ENCODE results near the gene CLCN2. TPM values are rescaled to one million over a fixed set of nuclear protein-coding genes. Genes with fewer than 3 reads are reported as not detected.
A peak's percentile ranks its signal among the peaks of the same experiment; 100 is the strongest.

Gene CLCN2
- total RNA-seq, 1 donor from 2014 or later, result 2.1 TPM

DNA sequence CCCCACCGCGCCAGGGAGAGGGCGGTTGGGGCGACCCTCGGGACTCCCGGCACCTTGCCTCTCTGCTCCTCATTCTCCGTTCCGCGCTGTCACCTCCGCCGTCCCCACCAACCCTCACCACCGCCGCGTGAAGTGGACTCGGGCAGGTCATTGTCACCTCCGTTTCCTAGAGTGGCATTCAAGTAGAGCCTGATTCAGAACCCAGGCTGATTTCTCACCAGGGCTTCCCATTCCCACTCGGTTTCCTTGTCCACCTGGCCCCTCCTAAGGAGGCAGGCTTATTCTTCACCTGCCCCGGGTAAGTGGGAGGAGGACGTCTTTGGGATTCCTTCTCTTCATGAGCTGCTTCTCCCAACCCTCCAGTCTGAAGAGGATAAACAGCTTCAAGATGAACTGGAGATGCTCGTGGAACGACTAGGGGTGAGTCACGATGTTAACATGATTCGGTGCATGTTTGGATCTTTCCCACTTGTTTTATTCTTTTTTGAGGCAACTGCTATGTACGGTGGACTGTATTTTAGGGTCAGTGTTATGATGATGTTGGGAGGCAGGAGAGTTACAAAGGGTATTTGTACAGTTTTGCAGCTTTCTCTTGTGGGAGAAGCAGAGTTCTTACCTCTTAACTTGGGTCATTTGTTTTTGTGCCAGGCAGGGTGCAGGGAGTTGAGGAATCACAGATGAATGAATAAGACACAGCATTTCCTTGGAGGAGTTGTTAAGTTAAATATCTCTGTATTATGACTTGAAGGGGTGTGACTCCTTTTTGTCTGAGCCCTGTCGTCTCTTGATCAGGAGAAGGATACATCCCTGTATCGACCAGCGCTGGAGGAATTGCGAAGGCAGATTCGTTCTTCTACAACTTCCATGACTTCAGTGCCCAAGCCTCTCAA is 61.7 kb downstream of the CLCN2 start:
- peaks cover 29% of the 10 kb centered on the region for H3K36me3 ChIP-seq (ENCODE audit: control insufficient read depth, insufficient read depth, low read length)

DNA sequence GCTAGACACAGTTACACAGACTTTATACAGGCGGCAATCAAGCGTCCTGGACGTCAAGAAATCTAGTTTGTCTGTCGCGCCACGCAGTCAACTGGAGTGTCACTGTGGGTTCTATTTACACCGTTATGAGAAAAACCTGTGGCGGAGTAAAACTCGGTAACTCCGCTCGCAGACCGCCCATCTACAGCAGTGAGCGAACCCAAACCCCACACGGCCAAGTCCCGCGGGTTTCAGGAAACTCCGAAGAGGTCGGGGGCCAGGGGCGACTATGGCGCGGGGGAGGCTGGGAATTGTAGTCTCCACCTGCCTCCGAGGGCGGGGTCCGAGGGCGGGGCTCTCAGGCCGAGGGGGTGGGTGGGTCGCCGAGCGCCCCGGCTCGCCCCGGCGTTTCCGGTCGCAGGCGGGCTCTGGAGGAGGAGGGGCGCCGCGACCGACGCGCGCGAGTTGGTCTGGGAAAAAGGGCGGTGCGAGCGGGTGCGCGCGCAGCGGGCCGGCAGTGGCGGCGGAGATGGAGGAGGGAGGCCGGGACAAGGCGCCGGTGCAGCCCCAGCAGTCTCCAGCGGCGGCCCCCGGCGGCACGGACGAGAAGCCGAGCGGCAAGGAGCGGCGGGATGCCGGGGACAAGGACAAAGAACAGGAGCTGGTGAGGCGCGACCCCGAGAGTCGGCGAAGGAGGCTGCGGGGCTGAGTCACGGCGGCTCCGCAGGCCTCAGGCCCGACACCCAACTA is 62.5 kb downstream of the CLCN2 start, which contains the start of gene PSMD2:
Gene PSMD2 (plus strand): TSS at position 483 of the 729 bp plus-strand sequence. CDS start 26 bp downstream, at position 509.
- no peak for FAIRE-seq

More for the DNA sequence above, 61.7 kb downstream of the CLCN2 start:
- DNase-seq (ENCODE audit: low read depth) (peak; percentile 65), FAIRE-seq (no peak)
- H3K4me3 ChIP-seq (ENCODE audit: low read depth, low read length), result peak overlapping the region; percentile 81
- TF ChIP-seq, protein P1, sequence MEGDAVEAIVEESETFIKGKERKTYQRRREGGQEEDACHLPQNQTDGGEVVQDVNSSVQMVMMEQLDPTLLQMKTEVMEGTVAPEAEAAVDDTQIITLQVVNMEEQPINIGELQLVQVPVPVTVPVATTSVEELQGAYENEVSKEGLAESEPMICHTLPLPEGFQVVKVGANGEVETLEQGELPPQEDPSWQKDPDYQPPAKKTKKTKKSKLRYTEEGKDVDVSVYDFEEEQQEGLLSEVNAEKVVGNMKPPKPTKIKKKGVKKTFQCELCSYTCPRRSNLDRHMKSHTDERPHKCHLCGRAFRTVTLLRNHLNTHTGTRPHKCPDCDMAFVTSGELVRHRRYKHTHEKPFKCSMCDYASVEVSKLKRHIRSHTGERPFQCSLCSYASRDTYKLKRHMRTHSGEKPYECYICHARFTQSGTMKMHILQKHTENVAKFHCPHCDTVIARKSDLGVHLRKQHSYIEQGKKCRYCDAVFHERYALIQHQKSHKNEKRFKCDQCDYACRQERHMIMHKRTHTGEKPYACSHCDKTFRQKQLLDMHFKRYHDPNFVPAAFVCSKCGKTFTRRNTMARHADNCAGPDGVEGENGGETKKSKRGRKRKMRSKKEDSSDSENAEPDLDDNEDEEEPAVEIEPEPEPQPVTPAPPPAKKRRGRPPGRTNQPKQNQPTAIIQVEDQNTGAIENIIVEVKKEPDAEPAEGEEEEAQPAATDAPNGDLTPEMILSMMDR (IDR thresholded peaks at IDR 0.05; ENCODE audit: insufficient read depth, low read length, severe bottlenecking), result no peak
- H3K27me3 ChIP-seq (ENCODE audit: control insufficient read depth, insufficient read depth, low read length), result no peaks in the 10 kb centered on the region

DNA sequence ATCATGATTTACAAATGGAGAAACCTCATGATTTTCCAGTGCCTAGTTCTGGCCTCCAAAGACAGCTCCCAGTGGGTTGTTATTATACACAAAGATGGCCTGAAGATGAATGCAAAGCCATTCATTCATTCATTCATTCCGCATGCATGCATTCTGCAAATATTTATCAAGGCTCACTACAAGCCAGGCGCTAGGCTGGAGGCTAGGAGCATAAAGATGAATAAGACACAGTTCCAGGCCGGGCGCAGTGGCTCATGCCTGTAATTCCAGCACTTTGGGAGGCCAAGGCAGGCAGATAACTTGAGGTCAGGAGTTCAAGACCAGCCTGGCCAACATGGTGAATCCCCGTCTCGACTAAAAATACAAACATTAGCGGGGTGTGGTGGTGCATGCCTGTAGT is 64.8 kb downstream of the CLCN2 start:
- Histone ChIP-seq H3K27me3 (ENCODE audit: control insufficient read depth, insufficient read depth, low read length) (no peaks in the 10 kb centered on the region), H3K36me3 (ENCODE audit: control insufficient read depth, insufficient read depth, low read length) (peaks cover 5% of the 10 kb centered on the region), H3K4me3 (ENCODE audit: low read depth, low read length) (no peak overlapping the region)
- FAIRE-seq (no peak), DNase-seq (ENCODE audit: low read depth) (no peak)
- TF ChIP-seq, protein P1 (IDR thresholded peaks at IDR 0.05; ENCODE audit: insufficient read depth, low read length, severe bottlenecking), result no peak

More for the DNA sequence above, 62.5 kb downstream of the CLCN2 start, which contains the start of gene PSMD2:
- H3K4me3 ChIP-seq (ENCODE audit: low read depth, low read length), result peak within 1 kb of the TSS; percentile 81
- TF ChIP-seq, protein P1 (IDR thresholded peaks at IDR 0.05; ENCODE audit: insufficient read depth, low read length, severe bottlenecking), result no peak
- H3K36me3 ChIP-seq (ENCODE audit: control insufficient read depth, insufficient read depth, low read length), result peaks cover 25% of the 10 kb centered on the region
- no peaks in the 10 kb centered on the region for H3K27me3 ChIP-seq (ENCODE audit: control insufficient read depth, insufficient read depth, low read length)
- peak; percentile 83 for DNase-seq (ENCODE audit: low read depth)

Other genes with a start within 250 kb of the CLCN2 start
- 42.1 and 46.1 TPM in 2 replicates for gene EIF2B5, start 226.2 kb downstream of the CLCN2 start, total RNA-seq
- 22.6 and 30.2 TPM in 2 replicates for gene DVL3, start 206.2 kb downstream of the CLCN2 start, total RNA-seq
- 262 and 275 TPM in 2 replicates for gene AP2M1, start 186.8 kb downstream of the CLCN2 start, total RNA-seq
- 40.0 and 54.2 TPM in 2 replicates for gene ABCF3, start 175.4 kb downstream of the CLCN2 start, total RNA-seq
- not detected in 2 replicates for gene VWA5B2, start 132.0 kb downstream of the CLCN2 start, total RNA-seq
- 21.6 and 36.9 TPM in 2 replicates for gene ALG3, start 112.6 kb downstream of the CLCN2 start, total RNA-seq
- gene EEF1AKMT4, start 111.9 kb downstream of the CLCN2 start, total RNA-seq, result 10.1 and 14.0 TPM in 2 replicates
- gene CAMK2N2, start 100.1 kb downstream of the CLCN2 start, total RNA-seq, result not detected in 2 replicates
- not detected in 2 replicates for gene ECE2, start 85.6 kb downstream of the CLCN2 start, total RNA-seq
- 507 and 526 TPM in 2 replicates for gene PSMD2, start 62.4 kb downstream of the CLCN2 start, total RNA-seq
- 244 and 339 TPM in 2 replicates for gene EIF4G1, start 47.0 kb downstream of the CLCN2 start, total RNA-seq
- gene FAM131A, start 24.0 kb downstream of the CLCN2 start, total RNA-seq, result 18.2 and 25.5 TPM in 2 replicates
- gene POLR2H, start 105 bp upstream of the CLCN2 start, total RNA-seq, result 48.4 and 112 TPM in 2 replicates
- not detected in 2 replicates for gene THPO, start 16.6 kb upstream of the CLCN2 start, total RNA-seq
- gene CHRD, start 18.4 kb upstream of the CLCN2 start, total RNA-seq, result not detected in 2 replicates
- gene EPHB3, start 200.2 kb upstream of the CLCN2 start, total RNA-seq, result 9.2 and 16.8 TPM in 2 replicates